HG03066 (cell line): ENCODE data around the gene CCDC13.

Experiments used
- ATAC-seq: cut with Tn5 transposase; IDR thresholded peaks from one replicate; pipeline ENCODE4 v1.9.1; 2021; ENCODE audit warnings: low read depth; ENCODE audit not compliant: unreplicated experiment

CCDC13 gene

DNA sequence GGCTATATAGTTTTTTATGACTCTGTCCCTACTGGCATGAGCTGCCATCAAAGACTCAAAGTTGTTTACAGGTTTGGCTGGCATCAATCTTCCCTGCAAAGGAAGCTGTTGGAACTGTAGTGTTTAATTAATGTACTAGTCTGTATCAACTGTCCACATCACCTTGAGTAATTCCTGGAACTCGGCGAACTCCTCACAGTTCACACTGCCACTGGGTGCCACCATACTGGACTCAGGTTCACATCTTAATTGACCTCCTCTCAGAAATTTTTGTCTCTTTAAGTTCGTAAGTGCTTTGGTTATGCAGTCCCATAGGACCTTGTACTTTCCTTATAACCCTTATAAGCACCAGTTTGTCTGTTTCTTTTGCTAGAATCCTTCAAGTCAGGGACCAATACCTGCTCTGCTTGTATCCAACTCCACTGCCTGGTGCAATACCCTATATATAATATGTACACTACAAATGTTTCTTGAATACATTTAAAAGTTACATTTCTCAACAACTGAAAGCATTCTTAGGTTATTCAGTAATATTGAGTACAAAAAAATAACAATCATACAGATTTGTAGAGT, 28.1 kb upstream of the CCDC13 start:
- no peak for ATAC-seq

DNA sequence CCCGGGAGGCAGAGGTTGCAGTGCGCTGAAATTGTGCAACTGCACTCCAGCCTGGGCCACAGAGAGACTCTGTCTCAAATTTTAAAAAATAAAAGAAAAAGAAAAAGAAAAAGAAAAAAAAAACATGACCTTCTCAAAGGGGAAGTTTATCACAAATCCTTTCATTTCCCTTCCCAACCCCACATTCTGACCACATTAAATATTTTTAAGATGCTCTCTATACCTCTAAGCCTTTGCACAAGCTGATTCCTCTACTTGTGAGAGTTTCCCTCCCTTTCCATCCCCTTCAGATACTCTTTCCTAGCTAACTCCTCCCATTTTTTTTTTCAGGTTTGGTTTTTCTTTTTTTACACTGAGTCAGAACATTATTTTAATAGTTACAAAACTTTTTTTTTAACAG, 27.2 kb upstream of the CCDC13 start:
- no peak for ATAC-seq

DNA sequence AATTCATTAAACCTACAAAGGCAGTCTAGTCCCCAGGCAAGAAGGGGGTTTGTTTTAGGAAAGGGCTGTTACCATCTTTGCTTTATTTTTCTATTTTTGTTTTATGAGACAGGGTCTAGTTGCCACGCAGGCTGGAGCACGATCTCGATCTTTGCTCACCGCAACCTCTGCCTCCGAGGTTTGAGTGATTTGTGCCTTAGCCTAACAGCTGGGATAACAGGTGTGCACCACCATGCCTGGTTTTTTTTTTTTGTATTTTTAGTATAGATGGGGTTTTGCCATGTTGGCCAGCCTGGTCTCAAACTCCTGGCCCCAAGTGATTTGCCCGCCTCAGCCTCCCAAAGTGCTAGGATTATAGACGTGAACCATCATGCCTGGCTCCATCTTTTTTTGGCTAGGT, 26.3 kb upstream of the CCDC13 start:
- no peak for ATAC-seq

DNA sequence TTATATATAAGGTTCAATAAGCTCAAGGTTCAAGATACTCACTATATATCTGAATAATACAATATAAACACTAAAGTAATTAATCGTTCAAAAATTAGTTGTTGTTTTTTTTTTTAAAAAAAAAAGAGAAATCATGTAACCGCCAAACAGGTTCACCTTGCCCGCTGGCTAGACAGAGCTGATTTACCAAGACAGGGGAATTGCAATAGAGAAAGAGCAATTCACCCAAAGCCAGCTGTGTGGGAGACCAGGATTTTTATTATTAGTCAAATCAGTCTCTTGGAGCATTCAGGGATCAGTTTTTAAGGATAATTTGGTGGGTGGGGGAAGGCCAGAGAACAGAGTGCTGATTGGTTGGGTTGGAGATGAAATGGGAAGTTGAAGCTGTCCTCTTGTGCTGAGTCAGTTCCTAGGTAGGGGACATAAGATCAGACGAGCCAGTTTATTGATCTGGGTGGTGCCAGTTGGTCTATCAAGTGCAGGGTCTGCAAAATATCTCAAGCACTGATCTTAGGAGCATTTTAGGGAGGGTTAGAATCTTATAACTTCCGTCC, 23.4 kb upstream of the CCDC13 start:
- no peak for ATAC-seq

DNA sequence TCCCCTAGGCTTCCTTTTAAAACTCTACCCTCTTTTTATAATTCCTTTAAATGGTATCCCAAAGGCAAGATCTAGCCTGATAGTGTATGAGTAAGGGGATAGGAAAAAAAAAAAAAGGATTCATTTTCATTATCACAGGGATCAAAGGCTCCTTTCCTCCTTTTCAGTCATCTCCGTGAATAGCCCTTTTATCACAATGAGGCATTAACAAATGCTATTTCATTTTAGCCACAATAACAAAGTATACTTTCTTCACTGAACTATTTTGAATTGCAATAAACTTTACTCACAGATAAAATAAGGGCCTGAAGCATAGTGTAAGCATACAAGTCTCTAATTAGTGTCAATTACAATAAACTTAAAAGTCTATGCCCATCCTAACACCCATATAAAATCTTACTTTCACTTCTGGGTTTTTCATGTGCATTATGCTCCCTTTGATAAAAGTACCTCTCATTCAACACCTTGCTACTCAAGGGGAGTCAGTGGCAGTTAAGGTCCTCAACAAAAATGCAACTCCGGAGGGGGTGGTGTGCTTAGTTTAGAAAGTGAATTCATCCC, 22.6 kb upstream of the CCDC13 start:
- no peak for ATAC-seq

DNA sequence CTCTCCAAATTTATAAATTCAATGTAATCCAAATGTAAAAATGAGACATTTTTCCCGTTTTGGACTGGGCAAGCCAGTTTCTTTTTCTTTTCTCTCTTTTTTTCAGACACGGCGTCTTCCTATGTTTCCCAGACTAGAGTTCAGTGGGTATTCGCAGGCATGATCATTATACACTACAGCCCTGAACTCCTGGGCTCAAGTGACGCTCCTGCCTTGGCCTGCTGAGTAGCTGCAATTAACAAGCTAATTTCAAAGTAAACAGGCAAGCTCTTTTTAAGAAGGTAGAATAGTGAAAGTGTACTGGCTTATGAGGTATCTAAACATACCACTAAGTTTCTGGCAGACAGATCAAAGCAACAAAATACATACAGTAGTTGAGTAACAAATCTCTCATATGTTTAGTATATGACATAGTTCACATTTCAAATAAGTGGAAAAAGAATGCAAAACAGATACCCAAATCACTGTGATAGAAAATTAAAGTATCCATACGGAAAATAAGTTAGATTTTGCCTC, 17.7 kb upstream of the CCDC13 start:
- no peak for ATAC-seq

DNA sequence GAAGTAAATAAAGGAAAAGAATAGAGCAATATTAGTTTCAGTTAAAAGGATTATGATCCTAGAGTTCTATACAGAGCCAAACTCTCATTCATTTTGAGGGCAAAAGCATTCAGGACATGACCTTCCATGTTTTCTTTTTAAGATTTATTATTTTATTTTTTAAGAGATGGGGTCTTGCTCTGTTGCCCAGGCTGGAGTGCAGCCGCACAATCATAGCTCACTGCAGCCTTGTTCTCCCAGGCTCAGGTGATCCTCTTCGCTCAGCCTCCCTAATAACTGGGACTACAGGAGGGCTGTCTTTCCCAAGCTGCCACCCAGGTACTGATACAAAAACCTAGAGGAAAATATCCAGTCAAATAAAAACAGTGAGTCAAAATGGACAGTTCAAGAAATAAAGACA, 13.6 kb upstream of the CCDC13 start:
- no peak for ATAC-seq

DNA sequence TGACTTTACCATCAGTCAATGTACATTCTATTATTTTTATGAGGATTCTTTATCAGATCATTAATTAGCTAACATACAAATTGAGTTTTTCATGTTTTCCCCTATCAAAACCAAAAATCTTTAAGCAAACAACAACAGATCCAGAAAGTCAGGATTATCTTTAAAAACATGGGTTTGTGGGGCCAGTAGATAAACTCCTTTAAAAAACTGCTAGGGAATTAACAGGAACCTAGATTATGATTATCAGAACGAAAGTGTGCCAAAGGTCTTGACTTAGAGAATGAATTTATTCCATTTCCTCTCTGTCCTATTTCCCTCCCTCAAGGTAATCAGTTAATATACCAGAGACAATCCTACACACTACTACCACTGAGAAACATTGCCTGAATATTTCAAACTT, 13.2 kb upstream of the CCDC13 start:
- ATAC-seq = no peak

DNA sequence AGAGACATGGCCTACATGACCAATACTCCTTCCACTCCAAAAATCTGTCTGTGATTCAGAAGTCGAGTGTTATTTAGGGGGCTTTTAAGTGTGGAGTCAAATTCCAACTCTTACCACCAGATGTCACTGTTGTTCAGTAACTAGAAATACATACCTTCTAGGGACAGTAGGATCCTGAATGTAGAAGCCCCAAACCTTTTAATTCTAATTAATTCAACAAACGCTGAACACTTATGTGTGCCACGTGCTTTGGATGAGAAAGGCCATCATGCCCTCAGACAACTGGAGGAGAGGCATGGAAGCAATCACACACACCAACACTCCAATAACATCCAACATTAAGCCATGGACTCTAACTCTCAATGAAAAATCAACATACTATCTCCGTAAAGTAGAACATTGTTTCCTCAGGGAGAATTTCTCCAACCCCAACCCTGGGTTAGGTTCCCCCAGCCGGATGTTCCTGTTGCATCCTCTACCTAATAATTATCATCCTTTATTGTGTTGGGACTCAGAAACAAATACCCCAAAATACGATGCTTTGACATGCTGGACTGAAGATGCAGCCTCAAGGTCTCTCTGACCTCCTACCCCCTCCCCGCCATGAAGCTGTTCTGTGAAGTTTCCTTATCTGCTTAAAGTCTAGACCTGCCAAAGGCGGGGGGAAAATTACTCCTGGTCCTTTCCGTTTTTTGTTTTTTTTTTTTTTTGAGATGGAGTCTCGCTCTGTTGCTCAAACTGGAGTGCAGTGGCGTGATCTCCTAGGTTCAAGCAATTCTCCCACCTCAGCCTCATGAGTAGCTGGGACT, 8.0 kb upstream of the CCDC13 start:
- ATAC-seq = no peak

DNA sequence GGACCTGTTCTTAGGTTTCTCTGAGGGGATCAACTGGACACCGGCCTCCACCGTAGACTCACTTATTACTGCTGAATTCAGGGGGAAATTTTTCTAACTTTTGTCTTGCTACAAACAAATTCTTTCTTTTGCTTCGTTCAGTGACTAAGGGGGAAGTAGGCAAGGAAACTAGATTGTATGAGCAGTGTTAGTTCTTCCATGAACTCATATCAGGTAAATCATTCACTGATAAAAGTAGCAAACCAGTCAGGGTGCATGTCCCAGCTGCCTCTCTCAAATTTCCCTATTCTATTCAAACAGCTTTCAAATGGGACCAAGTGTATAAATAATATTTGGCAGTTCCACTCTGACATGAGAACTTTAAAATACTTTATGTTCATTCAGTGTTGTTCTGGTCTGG, 7.3 kb upstream of the CCDC13 start:
- no peak for ATAC-seq

DNA sequence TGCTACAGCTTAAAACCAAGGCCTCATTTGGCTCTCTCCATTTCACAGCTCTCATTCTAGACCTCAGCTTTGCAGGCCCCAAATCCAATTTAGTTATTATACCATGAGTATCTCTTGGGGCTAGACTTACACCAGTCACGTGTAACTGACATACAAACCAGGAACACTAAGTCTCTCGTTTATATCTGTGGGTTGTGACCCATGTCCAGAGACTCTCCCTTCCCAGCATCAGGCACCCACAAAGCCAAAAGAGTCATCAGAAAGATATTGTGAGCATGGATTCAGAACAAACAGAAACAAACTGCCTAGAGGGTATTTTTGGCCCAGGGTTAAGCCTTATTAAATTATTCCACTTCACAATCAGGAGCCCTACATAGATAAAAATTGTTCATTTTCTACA, 5.6 kb upstream of the CCDC13 start:
- no peak for ATAC-seq

DNA sequence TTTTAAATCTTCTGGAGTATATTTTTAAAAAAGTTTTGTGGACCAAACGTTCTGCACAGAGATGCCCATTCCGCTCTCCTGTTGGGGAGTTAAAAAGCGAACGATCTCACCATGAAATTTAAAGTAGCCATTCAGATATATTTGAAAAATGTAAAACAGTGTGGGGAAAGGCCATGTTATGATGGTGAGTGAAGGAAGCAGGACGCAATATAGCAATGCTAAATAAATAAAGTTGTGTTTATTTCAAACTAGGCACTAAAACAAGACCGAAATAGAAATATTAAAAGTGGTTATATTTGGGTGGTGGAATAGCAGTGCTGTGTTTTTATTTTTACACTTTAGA, 327 bp upstream of the CCDC13 start:
- ATAC-seq = peak; percentile 11

DNA sequence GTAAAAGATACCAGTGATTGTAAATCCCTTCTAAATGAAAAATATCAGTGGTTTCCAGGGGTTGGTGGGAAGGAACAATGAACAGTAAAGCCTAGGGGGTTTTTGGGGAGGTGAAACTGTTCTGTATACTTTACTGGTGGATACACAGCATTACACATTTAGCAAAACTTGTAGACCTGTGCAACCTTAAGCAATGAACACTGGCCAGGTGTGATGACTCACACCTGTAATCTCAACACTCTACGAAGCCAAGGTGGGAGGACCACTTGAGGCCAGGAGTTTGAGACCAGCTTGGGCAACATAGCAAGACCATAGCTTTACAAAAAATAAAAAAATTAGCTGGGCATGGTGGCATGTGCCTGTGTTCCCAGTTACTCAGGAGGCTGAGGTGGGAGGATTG, 1.8 kb downstream of the CCDC13 start:
- no peak for ATAC-seq

DNA sequence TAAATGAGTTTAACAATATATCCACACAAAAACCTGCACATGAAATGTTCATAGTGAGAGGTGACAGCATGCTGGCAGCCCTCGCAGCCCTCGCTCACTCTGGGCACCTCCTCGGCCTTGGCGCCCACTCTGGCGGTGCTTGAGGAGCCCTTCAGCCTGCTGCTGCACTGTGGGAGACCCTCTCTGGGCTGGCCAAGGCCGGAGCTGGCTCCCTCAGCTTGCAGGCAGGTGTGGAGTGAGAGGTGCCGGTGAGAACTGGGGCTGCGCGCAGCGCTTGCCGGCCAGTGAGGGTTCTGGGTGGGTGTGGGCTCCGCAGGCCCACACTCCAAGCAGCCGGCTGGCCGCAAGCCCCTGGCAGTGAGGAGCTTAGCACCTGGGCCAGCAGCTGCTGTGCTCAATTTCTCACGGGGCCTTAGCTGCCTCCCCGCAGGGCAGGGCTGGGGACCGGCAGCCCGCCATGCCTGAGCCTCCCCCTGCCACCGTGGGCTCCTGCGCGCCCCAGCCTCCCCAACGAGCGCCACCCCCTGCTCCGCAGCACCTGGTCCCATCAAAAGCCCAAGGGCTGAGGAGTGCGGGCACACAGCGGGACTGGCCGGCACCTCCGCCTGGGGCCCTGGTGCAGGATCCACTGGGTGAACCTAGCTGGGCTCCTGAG, 3.4 kb downstream of the CCDC13 start:
- ATAC-seq = no peak

DNA sequence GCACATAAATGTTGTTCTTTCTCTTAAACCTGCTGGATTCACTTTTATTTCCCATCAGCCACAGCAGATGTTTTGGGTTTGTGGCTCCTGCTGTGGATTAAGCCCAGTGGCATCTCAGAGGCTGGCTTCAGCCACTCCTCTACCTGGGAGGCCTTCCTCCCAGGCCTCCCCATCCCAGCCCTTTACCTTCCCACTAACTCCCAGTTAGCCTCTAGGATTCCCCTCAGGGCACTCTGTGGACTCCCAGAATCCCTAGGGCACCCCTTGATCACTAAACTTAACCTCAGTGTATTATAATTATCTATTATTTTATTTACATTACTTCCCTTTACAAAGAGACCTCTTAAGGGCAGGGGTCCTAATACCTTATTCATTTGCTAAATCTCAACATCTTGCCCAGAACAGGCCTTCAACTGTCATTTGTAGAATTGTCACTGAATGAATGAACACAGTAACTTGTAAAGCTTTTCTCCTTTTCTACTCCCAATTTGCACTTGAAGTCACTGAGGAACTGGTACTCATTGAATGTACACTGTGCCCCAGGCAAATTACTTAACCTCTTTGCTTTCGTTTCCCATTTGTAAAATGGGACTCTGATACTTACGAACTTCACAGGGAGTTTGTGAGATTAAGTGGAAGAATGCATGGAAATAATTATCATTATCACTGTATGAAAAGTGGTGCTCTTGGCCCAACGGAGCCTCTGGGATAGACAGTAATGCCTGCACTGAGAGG, 8.3 kb downstream of the CCDC13 start:
- no peak for ATAC-seq

DNA sequence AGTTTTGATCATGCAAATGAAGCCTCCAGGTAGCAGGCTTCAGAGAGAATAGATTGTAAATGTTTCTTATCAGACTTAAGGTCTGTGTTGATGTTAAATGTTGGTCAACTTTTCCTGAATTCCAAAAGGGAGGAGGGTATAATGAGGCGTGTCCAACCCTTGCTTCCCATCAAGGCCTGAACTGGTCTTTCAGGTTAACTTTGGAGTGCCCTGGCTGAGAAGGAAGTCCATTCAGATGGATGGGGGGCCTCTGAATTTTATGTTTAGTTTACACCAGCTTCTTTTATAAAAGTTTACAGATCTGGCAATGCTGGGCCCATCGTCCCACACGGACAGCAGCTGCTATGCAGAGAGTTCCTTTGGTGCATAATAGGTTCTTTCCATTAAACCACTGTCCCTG, 8.9 kb downstream of the CCDC13 start:
- no peak for ATAC-seq

DNA sequence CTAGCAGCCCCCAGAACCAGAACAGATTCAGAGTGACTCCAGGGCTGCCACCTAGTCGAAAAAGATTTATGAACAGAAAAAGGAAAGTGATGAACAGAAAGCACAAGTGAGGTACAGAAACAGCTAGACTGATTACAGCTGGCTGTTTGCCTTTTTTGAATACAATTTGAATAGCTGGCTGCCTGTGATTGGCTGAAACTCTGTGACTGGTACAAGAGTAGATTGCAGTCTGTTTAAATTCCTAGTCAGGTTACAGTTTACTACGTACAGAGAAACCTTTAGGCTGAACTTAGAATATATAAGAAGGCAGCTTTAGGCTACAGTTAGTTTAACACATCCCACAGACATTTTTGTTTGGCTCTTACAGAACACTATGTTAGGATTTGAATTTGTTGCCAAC, 10.0 kb downstream of the CCDC13 start:
- ATAC-seq = no peak

DNA sequence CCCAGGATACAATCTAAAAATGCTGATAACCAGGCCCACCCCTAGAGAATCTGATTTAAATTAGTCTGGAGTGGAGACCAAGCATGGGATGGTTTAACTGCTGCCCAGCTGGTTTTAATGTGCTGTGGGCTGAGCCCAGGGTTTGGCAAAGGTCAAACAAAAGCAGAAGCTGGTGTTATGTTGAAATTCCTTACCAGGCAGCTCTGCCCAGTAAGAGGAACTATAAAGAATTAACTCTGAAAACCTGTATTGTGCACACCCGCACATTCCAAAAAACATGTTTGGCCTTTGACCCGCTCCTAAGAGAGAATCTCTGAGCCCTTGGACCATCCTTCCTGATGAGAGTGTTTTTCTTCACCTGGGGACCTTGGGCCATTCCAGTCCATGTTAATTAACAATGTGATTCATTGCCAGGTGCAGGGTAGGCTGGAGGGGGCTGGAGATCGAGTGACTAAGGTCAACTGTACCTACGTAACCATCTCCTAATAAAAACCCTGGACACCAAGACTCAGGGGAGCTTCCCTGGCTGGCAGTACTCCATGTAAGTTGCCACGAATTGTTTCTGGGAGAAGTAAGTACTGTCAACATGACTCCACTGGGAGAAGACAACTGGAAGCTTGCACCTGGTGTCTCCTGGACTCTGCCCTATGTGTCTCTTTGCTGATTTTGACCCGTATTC, 10.9 kb downstream of the CCDC13 start:
- ATAC-seq = no peak

DNA sequence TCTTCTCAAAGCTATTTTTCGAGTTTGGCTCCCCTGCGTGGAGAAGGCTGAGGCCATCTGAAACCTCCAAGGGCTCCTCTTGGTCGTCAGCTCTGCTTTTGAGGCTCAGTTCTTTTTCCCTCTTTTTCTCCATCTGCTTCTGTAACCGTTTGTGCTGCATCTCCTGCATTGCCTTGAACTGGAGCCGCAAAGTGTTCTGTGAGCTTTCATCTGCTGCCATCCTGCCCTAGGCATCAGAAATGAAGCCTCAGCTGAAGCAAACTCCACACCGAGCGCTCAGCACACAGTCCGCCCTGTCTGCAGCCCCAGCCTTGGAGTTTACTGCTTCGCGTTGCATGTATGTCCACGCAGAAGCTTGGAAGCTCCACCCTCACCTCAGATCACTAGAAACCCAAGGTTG, 14.9 kb downstream of the CCDC13 start:
- ATAC-seq = no peak

DNA sequence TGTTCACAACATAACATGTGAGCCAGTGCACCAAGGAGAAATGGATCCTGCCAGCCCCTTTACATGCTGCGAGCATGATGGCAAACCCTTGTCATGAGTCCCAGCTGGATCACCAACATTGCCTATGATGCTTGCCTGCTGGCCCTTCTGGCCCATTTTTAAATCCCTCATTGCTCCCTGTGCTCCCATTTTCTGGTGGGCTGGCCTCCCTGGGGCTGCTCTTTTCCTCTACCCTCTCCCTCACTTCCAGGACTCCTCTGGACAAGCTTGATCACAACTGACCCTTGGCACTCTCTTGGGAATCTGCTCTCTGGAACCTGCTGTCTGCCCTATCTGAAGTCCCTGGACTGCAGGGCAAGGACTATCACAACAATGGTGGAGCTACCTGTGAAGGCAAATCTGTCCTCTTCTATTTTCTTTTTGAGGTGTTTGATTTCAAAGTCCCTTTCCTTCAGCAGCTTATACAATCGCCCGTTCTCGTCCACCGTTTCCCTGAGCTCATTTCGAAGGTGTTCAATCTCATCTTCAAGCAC, 16.3 kb downstream of the CCDC13 start:
- ATAC-seq = no peak
